Activated naive CD4-positive, alpha-beta T cell treated with anti-CD3 and anti-CD28 coated beads, Interleukin-2, amount 10 ng/mL, durations not matched to agents 7 days and 5 days (primary cell): Measurements from ENCODE around the gene RAB3GAP1.
"Not testable (repeated sequence)": the region's sequence is repeated elsewhere in the genome, so short reads cannot be mapped to it uniquely, and the experiment has no call there.

ENCODE experiments used
- CTCF ChIA-PET: fragments of 350-600 bp; sonication (Branson Sonifier 250); formaldehyde crosslinking; loops from one replicate; lab custom pipeline; 2021; ENCODE audit warnings: antibody characterized with exemption; lab: Charles Lee
- DNase-seq: peaks from one replicate; pipeline ENCODE4 v3.0.0-alpha.2; 2020
- H3K27ac Mint-ChIP-seq: one replicate; pipeline ENCODE4 v1.8.0; 2021; ENCODE audit warnings: mild to moderate bottlenecking, moderate library complexity, mixed read lengths
- H3K27me3 Mint-ChIP-seq: one replicate; pipeline ENCODE4 v1.8.0; 2021; ENCODE audit warnings: mild to moderate bottlenecking, mixed read lengths
- H3K36me3 Mint-ChIP-seq: one replicate; pipeline ENCODE4 v1.8.0; 2021; ENCODE audit warnings: mixed read lengths
- H3K4me1 Mint-ChIP-seq: one replicate; pipeline ENCODE4 v1.8.0; 2021; ENCODE audit warnings: mixed read lengths
- H3K4me3 Mint-ChIP-seq: one replicate; pipeline ENCODE4 v1.8.0; 2021; ENCODE audit warnings: mild to moderate bottlenecking, moderate library complexity, mixed read lengths
- H3K9me3 Mint-ChIP-seq: one replicate; pipeline ENCODE4 v1.8.0; 2021; ENCODE audit warnings: mixed read lengths

Gene RAB3GAP1

DNA sequence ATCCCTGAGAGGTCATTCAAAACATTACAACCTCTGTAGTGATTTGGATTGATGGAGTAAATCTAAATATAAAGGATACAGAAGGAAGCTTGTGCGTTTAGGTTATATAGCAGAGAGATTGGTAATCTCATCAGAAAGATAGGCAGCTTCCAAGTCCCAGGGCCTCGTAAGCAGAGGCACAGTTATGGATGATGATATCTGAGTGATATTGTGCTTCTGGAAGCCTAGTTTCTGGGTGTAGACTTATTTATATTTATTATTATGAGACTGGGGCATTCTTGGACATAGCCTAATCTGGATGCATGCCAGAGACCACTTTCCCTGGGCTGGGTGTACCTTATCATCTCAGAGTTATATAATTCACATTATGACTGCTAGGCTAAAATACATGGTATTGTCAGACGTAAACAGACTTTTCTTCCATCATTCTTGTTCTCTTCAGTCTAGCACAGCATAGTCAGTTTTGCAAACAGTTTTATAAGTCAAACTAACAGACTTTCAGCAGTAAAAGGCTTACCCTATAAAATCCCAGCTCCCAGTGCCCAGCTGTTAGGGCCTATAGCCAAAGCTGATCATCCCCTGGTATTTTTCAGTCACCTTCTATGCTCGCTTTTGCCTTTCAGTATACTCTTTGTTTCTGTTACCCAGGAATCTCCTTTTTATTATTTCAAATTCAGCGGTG, 47.9 kb downstream of the RAB3GAP1 start:
- Mint-ChIP-seq H3K36me3 (peaks cover 28% of the 10 kb centered on the region), H3K27ac (no peak overlapping the region), H3K9me3 (peaks cover 17% of the 10 kb centered on the region)

DNA sequence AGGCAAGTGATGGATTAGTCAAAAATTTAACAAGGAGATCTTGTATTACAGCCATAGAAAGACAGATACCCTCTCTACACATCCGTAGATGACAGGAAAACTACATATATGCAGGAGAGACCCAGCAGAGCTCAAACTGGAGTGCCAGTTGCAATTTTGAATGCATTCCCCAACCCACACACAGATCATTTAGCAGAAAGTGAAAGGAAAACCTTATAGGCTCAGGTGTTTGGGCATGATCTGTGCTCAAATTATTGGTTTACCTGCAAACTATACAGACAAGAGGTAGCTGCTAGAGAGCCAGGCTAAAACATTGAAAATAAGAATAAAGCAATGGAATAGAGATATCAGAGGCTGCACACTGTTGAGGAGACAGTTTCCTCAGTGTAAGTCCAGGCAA, 51.8 kb downstream of the RAB3GAP1 start:
- Mint-ChIP-seq H3K4me1 (peaks cover 13% of the 10 kb centered on the region), H3K27ac (peak overlapping the region; percentile 72), H3K36me3 (peaks cover 33% of the 10 kb centered on the region), H3K4me3 (no peak overlapping the region), H3K9me3 (peaks cover 17% of the 10 kb centered on the region), H3K27me3 (no peaks in the 10 kb centered on the region)
- CTCF ChIA-PET = interaction anchor here (1.3 kb wide), 1 partner anchor 99 kb away, joined by 3 read pairs; no protein-coding TSS in a partner anchor
- no peak for DNase-seq

More for the DNA sequence above, 47.9 kb downstream of the RAB3GAP1 start:
- CTCF ChIA-PET = no interaction called here
- no peak for DNase-seq
- Mint-ChIP-seq H3K27me3 (no peaks in the 10 kb centered on the region), H3K4me3 (no peak overlapping the region), H3K4me1 (peaks cover 13% of the 10 kb centered on the region)

- DNase-seq, H3K27me3 Mint-ChIP-seq, CTCF ChIA-PET, H3K4me1 Mint-ChIP-seq, H3K27ac Mint-ChIP-seq, H3K4me3 Mint-ChIP-seq: not testable (repeated sequence)
- peaks cover 17% of the 10 kb centered on the region for H3K9me3 Mint-ChIP-seq
- H3K36me3 Mint-ChIP-seq = peaks cover 34% of the 10 kb centered on the region
Observed at GRCh38 chr2:135105513-135106316, 53.6 kb downstream of the RAB3GAP1 start.

- no peak for DNase-seq
- Mint-ChIP-seq H3K36me3 (peaks cover 7% of the 10 kb centered on the region), H3K27me3 (no peaks in the 10 kb centered on the region), H3K27ac (no peak overlapping the region), H3K9me3 (no peaks in the 10 kb centered on the region), H3K4me3 (no peak overlapping the region), H3K4me1 (no peaks in the 10 kb centered on the region)
- CTCF ChIA-PET = no interaction called here
Observed at GRCh38 chr2:135113322-135113721, 61.2 kb downstream of the RAB3GAP1 start.

- no peaks in the 10 kb centered on the region for H3K4me1 Mint-ChIP-seq
- no peak overlapping the region for H3K27ac Mint-ChIP-seq
- DNase-seq = no peak
- CTCF ChIA-PET = interaction anchor here (1.0 kb wide), 1 partner anchor 27 kb away, joined by 3 read pairs; no protein-coding TSS in a partner anchor
- no peak overlapping the region for H3K4me3 Mint-ChIP-seq
- no peaks in the 10 kb centered on the region for H3K9me3 Mint-ChIP-seq
- peaks cover 6% of the 10 kb centered on the region for H3K36me3 Mint-ChIP-seq
- H3K27me3 Mint-ChIP-seq = no peaks in the 10 kb centered on the region
Observed at GRCh38 chr2:135119582-135119981, 67.5 kb downstream of the RAB3GAP1 start.

DNA sequence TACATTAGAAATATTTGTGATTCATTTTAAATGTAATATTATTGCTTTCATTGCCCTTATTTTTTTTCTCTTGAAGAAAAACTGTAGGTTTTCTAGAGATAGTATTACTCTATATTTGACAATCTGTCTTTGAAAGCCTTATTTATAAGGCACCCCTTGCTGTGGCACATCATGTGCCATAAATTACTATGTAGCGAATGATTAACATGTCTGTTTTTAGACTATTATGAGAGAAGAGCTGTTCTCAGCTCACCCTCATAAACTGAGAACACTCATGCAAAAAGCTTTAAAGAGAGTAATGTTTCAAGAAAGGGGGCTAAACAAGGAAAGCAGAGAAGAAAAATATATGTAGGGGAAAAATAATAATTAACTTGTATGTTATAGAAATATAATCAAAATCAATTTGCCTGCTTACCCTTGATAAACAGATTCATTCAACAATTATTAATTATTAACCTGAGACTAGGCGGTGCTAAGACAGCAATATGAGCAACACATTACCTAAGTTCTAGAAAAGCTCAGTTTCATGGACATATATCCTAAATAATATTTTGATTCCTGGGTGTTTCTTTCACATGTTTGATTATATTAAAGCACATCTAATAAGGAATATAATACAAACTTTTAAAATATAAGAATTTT, 69.0 kb downstream of the RAB3GAP1 start:
- CTCF ChIA-PET = no interaction called here
- Mint-ChIP-seq H3K27ac (no peak overlapping the region), H3K27me3 (no peaks in the 10 kb centered on the region), H3K9me3 (no peaks in the 10 kb centered on the region), H3K36me3 (peaks cover 11% of the 10 kb centered on the region), H3K4me3 (no peak overlapping the region), H3K4me1 (no peaks in the 10 kb centered on the region)
- no peak for DNase-seq

DNA sequence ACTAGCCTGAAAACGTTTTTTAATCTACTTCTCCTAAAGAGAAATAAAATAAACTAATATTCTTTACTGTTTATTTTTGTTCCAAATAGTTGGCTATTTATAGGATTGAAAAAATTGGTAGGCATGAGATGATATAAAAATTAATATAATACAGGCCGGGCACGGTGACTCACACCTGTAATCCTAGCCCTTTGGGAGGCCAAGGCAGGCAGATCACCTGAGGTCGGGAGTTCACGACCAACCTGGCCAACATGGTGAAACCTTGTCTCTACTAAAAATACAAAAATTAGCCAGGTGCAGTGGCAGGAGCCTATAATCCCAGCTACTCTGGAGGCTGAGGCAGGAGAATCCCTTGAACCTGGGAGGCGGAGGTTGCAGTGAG, 69.6 kb downstream of the RAB3GAP1 start:
- H3K36me3 Mint-ChIP-seq = peaks cover 11% of the 10 kb centered on the region
- DNase-seq, H3K27me3 Mint-ChIP-seq, H3K9me3 Mint-ChIP-seq, H3K4me1 Mint-ChIP-seq, CTCF ChIA-PET, H3K4me3 Mint-ChIP-seq, H3K27ac Mint-ChIP-seq: not testable (repeated sequence)

DNA sequence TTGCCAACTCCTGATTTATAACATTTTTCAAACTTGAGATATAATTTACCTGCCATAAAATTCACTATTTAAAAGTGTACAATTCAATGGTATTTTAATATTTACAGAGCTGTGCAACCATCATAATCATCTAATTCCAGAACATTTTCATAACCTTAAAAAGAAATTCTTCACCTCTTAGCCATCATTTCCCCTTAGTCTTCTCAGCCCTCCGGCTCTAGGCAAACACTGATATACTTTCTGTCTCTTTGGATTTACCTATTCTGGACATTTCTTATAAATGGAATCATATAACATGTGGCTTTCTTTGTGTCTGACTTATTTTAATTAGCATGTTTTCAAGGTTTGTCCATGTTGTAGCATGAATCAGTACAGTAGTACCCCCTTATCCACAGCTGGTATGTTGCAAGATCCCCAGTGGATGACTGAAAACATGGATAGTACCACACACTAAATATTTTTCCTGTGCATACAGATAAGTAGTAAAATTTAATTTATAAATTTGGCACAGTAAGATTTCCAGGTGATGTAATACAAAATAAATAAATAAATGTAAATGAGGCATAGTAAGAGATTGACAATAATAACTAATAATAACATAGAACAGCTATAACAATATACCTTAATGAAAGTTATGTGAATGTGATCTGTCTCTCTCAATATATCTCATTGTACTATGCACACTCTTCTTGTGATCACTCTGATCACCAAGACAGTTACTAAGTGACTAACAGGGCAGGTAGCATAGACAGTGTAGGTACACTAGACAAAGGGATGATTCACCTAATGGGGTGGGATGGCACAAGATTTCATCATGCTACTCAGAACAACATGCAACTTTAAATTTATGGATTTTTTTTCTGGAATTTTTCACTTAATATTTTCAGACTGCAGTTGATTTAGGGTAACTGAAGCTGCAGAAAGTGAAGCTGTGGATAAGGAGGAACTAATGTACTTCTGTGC, 73.1 kb downstream of the RAB3GAP1 start:
- no peak overlapping the region for H3K27ac Mint-ChIP-seq
- CTCF ChIA-PET = no interaction called here
- no peaks in the 10 kb centered on the region for H3K4me1 Mint-ChIP-seq
- H3K36me3 Mint-ChIP-seq = peaks cover 19% of the 10 kb centered on the region
- no peak for DNase-seq
- no peaks in the 10 kb centered on the region for H3K9me3 Mint-ChIP-seq
- no peaks in the 10 kb centered on the region for H3K27me3 Mint-ChIP-seq
- H3K4me3 Mint-ChIP-seq = no peak overlapping the region

GRCh38 chr2:135125940-135126339, 73.8 kb downstream of the RAB3GAP1 start:
- H3K9me3 Mint-ChIP-seq = no peaks in the 10 kb centered on the region
- CTCF ChIA-PET = no interaction called here
- no peaks in the 10 kb centered on the region for H3K4me1 Mint-ChIP-seq
- peaks cover 21% of the 10 kb centered on the region for H3K36me3 Mint-ChIP-seq
- no peak overlapping the region for H3K27ac Mint-ChIP-seq
- no peak for DNase-seq
- H3K4me3 Mint-ChIP-seq = no peak overlapping the region
- no peaks in the 10 kb centered on the region for H3K27me3 Mint-ChIP-seq

GRCh38 chr2:135130751-135131150, 78.7 kb downstream of the RAB3GAP1 start:
- Mint-ChIP-seq H3K27me3 (no peaks in the 10 kb centered on the region), H3K27ac (no peak overlapping the region), H3K4me3 (no peak overlapping the region), H3K4me1 (no peaks in the 10 kb centered on the region), H3K36me3 (peaks cover 45% of the 10 kb centered on the region), H3K9me3 (no peaks in the 10 kb centered on the region)
- CTCF ChIA-PET = no interaction called here
- no peak for DNase-seq

DNA sequence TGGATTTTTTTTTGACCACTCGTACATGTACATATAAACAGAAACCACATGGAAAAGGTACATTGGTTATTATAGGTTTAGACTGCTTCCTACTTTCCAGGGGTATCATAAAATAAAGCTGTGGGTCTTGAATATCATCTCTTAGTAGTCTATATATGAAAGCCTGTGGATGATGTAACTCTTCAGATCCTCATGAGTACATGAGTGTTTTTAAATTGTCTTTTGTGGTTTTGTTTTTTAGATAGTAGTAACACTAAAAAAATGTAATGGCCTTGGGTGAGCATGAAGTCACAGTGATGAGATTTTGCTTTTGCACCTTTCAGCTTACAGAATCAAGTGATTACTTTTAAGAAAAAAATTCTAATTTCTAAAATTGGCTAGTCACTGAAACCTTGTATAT, 80.2 kb downstream of the RAB3GAP1 start:
- Mint-ChIP-seq H3K36me3 (peaks cover 52% of the 10 kb centered on the region), H3K4me1 (no peaks in the 10 kb centered on the region), H3K4me3 (no peak overlapping the region), H3K27me3 (no peaks in the 10 kb centered on the region), H3K27ac (no peak overlapping the region), H3K9me3 (no peaks in the 10 kb centered on the region)
- DNase-seq = no peak
- CTCF ChIA-PET = no interaction called here

DNA sequence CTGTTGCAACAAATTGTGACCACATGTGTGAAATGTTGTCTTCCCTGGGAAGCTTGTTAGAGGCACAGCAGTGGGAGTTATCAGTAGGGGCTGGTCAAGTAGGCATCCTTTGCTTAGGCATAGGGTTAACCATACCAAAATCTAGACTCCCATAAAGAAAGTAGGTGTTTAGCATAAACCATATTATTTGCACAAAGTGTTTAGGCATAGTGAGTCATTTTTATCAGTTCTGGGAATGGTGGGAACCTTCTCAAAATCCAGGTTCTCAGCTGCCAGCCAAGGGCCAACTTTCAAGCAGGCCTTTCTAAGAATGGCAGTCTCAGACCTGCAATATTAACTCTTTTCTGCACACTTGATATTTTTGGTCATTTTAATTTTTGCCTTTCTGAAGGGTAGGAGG, 88.5 kb downstream of the RAB3GAP1 start:
- Mint-ChIP-seq H3K4me1 (no peaks in the 10 kb centered on the region), H3K36me3 (peaks cover 59% of the 10 kb centered on the region), H3K4me3 (no peak overlapping the region), H3K9me3 (peaks cover 17% of the 10 kb centered on the region), H3K27ac (no peak overlapping the region), H3K27me3 (no peaks in the 10 kb centered on the region)
- DNase-seq = no peak
- CTCF ChIA-PET = no interaction called here

- no peak overlapping the region for H3K4me3 Mint-ChIP-seq
- CTCF ChIA-PET = no interaction called here
Observed at GRCh38 chr2:135142323-135142722, 90.2 kb downstream of the RAB3GAP1 start.

GRCh38 chr2:135144343-135144742, 92.3 kb downstream of the RAB3GAP1 start:
- H3K36me3 Mint-ChIP-seq = peaks cover 42% of the 10 kb centered on the region
- no peak for DNase-seq
- no peaks in the 10 kb centered on the region for H3K27me3 Mint-ChIP-seq
- no peaks in the 10 kb centered on the region for H3K4me1 Mint-ChIP-seq
- no peak overlapping the region for H3K27ac Mint-ChIP-seq
- H3K9me3 Mint-ChIP-seq = peaks cover 17% of the 10 kb centered on the region
- CTCF ChIA-PET = no interaction called here
- no peak overlapping the region for H3K4me3 Mint-ChIP-seq

More at GRCh38 chr2:135142323-135142722, 90.2 kb downstream of the RAB3GAP1 start:
- H3K9me3 Mint-ChIP-seq = peaks cover 17% of the 10 kb centered on the region
- no peak overlapping the region for H3K27ac Mint-ChIP-seq
- no peaks in the 10 kb centered on the region for H3K27me3 Mint-ChIP-seq
- no peak for DNase-seq
- no peaks in the 10 kb centered on the region for H3K4me1 Mint-ChIP-seq
- H3K36me3 Mint-ChIP-seq = peaks cover 45% of the 10 kb centered on the region
